ENCODE results near the gene SIGLEC9. TPM values are rescaled to one million over a fixed set of nuclear protein-coding genes. Genes with fewer than 3 reads are reported as not detected.

The SIGLEC9 gene
- total RNA-seq, 1 donor from 2014 or later = not detected

DNA sequence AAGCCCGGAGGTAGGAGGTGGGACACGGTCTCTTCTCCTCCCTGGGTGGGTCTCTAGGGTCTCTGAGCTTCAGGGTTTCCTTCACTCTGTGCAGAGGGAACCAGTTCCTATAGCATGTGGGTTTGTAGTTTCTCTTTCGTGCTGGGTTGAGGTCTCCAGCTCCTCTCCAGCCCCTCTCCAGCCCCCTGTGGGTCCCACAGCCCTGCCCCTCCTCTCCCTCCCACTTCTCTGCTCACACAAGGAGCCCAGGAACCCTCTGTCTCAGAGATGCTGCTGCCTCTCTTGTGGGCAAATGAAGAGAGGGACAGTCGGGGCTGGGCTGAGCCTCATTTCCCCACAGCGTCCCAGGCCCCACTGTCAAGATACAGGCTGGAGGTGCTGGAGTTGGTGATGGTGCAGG is 18.8 kb downstream of the SIGLEC9 start:
- Mint-ChIP-seq H3K36me3 (ENCODE audit: unreplicated experiment) (no peaks in the 10 kb centered on the region), H3K27ac (ENCODE audit: unreplicated experiment) (no peak overlapping the region), H3K27me3 (ENCODE audit: unreplicated experiment) (peaks cover 2% of the 10 kb centered on the region), H3K4me3 (ENCODE audit: unreplicated experiment) (no peak overlapping the region), H3K9me3 (ENCODE audit: unreplicated experiment) (no peaks in the 10 kb centered on the region), H3K4me1 (ENCODE audit: unreplicated experiment) (no peaks in the 10 kb centered on the region)
- no peak for TF ChIP-seq CTCF (IDR thresholded peaks at IDR 0.05)
- peak; percentile 81 for DNase-seq (ENCODE audit: extremely low spot score, unreplicated experiment)

DNA sequence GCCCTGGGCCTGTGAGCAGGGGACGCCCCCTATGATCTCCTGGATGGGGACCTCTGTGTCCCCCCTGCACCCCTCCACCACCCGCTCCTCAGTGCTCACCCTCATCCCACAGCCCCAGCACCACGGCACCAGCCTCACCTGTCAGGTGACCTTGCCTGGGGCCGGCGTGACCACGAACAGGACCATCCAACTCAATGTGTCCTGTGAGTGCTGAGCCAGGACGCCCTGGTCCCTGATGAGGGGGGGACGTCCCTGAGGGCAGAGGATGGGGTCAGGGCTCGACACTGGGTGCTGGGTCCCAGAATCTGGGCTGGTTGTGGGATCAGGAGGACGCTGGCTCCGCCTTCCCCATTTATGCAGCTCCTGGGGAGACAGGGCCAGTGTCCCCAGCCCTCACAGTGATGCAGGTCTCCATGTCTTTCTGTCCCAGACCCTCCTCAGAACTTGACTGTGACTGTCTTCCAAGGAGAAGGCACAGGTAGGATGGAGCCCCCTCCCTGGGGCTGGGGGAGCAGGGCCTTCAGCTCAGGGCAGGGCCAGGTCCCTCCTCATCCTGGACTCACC is 19.9 kb downstream of the SIGLEC9 start:
- H3K27me3 Mint-ChIP-seq (ENCODE audit: unreplicated experiment) = peaks cover 2% of the 10 kb centered on the region
- H3K9me3 Mint-ChIP-seq (ENCODE audit: unreplicated experiment) = no peaks in the 10 kb centered on the region
- no peaks in the 10 kb centered on the region for H3K4me1 Mint-ChIP-seq (ENCODE audit: unreplicated experiment)
- no peak overlapping the region for H3K27ac Mint-ChIP-seq (ENCODE audit: unreplicated experiment)
- peak; percentile 72 for DNase-seq (ENCODE audit: extremely low spot score, unreplicated experiment)
- H3K4me3 Mint-ChIP-seq (ENCODE audit: unreplicated experiment) = no peak overlapping the region
- TF ChIP-seq CTCF (IDR thresholded peaks at IDR 0.05) = no peak
- no peaks in the 10 kb centered on the region for H3K36me3 Mint-ChIP-seq (ENCODE audit: unreplicated experiment)

DNA sequence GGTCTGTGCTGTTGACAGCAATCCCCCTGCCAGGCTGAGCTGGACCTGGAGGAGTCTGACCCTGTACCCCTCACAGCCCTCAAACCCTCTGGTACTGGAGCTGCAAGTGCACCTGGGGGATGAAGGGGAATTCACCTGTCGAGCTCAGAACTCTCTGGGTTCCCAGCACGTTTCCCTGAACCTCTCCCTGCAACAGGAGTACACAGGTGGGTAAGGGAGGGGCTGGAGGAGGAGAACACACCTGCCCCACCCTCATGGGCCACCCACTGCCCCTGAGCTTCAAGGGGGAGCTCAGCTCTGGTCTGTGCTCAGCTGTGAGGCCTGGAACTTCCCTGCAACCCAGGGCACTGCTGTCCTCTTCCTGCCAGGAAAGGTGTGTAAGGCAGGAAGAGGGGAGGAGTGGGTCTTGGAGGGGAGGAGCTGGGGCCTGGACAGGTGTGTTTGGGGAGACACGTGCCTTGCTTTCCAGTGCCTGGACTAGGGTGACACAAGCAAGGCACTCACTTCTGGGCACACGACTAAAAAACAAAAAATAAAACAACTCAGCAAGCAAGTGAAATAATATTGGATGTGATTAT is 21.3 kb downstream of the SIGLEC9 start:
- peak; percentile 67 for DNase-seq (ENCODE audit: extremely low spot score, unreplicated experiment)
- H3K9me3 Mint-ChIP-seq (ENCODE audit: unreplicated experiment) = peaks cover 8% of the 10 kb centered on the region
- H3K27ac Mint-ChIP-seq (ENCODE audit: unreplicated experiment) = no peak overlapping the region
- no peaks in the 10 kb centered on the region for H3K27me3 Mint-ChIP-seq (ENCODE audit: unreplicated experiment)
- no peaks in the 10 kb centered on the region for H3K36me3 Mint-ChIP-seq (ENCODE audit: unreplicated experiment)
- no peaks in the 10 kb centered on the region for H3K4me1 Mint-ChIP-seq (ENCODE audit: unreplicated experiment)
- no peak overlapping the region for H3K4me3 Mint-ChIP-seq (ENCODE audit: unreplicated experiment)
- no peak for TF ChIP-seq CTCF (IDR thresholded peaks at IDR 0.05)

GRCh38 chr19:51146751-51147150 is 22.0 kb downstream of the SIGLEC9 start:
- H3K4me3 Mint-ChIP-seq (ENCODE audit: unreplicated experiment) = no peak overlapping the region
- peaks cover 10% of the 10 kb centered on the region for H3K9me3 Mint-ChIP-seq (ENCODE audit: unreplicated experiment)
- no peak for TF ChIP-seq CTCF (IDR thresholded peaks at IDR 0.05)
- peak; percentile 64 for DNase-seq (ENCODE audit: extremely low spot score, unreplicated experiment)
- no peaks in the 10 kb centered on the region for H3K36me3 Mint-ChIP-seq (ENCODE audit: unreplicated experiment)
- H3K27ac Mint-ChIP-seq (ENCODE audit: unreplicated experiment) = no peak overlapping the region
- no peaks in the 10 kb centered on the region for H3K27me3 Mint-ChIP-seq (ENCODE audit: unreplicated experiment)
- H3K4me1 Mint-ChIP-seq (ENCODE audit: unreplicated experiment) = no peaks in the 10 kb centered on the region

- no peaks in the 10 kb centered on the region for H3K27me3 Mint-ChIP-seq (ENCODE audit: unreplicated experiment)
- no peak overlapping the region for H3K4me3 Mint-ChIP-seq (ENCODE audit: unreplicated experiment)
- no peak for DNase-seq (ENCODE audit: extremely low spot score, unreplicated experiment)
- no peaks in the 10 kb centered on the region for H3K36me3 Mint-ChIP-seq (ENCODE audit: unreplicated experiment)
- TF ChIP-seq CTCF (IDR thresholded peaks at IDR 0.05) = no peak
- H3K27ac Mint-ChIP-seq (ENCODE audit: unreplicated experiment) = no peak overlapping the region
- peaks cover 10% of the 10 kb centered on the region for H3K9me3 Mint-ChIP-seq (ENCODE audit: unreplicated experiment)
- no peaks in the 10 kb centered on the region for H3K4me1 Mint-ChIP-seq (ENCODE audit: unreplicated experiment)
Measured at GRCh38 chr19:51147663-51148062, 23.0 kb downstream of the SIGLEC9 start.

All from osteocyte (in vitro differentiated cells).